GM18858 (cell line): ENCODE measurements around the gene FOXN3.
"Not testable (repeated sequence)": the region's sequence is repeated elsewhere in the genome, so short reads cannot be mapped to it uniquely, and the experiment has no call there.

Experiments
- ATAC-seq: cut with Tn5 transposase; IDR thresholded peaks from one replicate; pipeline ENCODE4 v1.9.1; 2021; ENCODE audit not compliant: unreplicated experiment

FOXN3 gene

DNA sequence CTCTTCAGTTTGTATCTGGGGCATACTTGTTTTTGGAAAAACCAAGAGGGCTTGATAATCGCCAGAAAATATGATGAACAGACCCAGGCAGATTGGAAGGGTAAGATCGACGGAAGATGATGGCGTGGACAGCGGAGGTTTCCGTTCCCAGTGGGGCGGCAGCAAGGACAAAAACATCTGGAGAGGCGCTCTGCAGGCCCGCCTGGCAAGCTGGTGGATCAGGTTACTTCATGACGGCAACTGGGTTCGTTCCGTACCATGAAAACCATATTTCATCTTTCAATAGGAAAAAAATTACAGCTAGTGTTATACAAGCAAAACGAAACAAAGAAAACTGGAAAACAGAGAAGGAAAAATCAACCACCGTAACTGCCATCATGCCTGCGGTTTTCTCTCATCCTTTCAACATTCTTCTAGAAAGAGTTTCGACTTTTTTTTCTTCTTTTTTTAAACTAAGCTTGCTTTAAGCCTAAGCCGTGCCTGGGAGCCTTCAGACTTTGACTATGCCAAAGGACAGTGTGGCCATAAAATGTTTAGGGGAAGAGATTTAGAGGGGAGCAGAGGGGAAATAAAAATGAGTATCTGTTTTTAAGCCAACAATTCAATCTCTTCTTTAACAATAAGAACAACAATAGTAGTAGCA lies 210.5 kb downstream of the FOXN3 start:
- no peak for ATAC-seq

DNA sequence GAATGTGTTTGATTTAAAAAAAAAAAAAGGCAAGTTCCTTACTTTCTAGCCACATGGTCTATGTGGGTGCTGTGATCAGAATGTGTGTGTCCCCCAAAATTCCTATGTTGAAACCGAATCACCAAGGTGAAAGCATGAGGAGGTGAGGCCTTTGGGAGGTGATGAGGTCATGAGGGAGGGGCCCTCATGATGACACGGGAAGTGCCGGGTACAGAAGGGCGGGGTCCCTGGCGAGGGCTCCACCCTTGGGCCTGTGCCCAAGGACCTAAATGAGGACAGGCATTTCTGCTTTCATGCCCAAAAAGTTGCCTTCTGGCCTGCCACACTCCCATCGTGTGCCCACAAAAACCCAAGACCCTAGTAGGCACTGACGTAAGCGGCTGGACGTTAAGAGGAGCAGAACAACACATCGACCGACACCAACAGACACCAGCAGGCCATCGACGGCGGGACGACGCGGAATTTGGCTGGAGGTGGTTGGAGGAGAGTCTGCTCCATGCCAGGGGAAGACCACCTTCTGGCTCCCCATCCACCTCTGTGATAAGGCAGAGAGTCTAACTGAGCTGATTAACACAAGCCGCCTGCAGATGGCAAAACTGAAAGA lies 211.8 kb downstream of the FOXN3 start:
- ATAC-seq = no peak

DNA sequence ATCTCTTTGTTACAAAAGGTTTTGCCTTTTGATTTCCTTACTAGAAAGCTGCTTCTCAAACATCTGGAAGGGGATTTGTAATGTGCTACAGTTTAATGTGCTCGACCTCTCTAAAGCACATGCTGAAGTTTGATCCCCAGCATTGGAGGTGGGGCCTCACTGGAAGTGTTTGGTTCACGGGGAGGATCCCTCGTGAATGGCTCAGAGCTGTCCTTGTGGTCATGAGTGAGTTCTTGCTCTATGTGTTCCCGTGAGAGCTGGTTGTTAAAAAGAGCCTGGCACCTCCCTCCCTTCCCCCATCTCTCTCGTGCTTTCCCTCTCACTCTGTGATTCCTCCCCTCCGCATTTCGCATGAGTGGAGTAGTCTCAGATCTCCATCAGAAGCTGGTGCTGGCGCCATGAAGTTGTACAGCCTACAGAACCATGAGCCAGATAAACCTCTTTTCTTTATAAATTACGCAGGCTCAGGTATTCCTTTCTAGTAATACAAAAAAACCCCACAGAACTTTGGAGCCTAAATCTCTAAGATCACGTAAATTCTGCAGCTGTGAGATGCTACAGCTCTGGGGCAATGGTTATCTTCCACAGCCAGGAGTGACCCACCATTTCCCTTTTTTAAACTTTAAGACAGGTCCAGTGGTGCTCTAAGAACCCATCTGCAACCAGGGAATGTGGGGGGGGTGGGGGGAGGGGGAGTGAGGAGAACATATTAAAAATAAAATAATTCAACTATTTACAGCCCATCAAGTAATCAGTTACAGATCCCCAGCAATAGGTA lies 214.4 kb downstream of the FOXN3 start:
- no peak for ATAC-seq

DNA sequence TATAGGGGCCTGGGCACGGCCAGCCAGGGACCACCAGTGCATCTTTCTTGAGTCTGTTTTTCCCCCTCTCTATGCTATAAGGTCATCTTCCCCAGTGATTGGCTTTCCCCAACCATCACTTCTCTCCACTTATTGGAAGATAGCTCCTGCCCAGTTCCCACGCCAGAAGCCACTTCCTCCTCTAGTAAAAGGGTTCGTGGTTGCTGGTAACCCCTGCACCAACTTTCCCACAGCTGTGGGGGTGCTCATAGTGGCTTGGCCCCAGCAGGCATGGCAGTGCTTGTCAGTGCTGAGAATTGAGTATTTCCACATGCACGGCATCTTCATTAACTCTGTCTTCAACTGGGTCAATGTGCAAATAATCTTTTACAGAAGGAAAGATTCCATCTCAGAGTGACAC lies 215.4 kb downstream of the FOXN3 start:
- ATAC-seq = no peak

DNA sequence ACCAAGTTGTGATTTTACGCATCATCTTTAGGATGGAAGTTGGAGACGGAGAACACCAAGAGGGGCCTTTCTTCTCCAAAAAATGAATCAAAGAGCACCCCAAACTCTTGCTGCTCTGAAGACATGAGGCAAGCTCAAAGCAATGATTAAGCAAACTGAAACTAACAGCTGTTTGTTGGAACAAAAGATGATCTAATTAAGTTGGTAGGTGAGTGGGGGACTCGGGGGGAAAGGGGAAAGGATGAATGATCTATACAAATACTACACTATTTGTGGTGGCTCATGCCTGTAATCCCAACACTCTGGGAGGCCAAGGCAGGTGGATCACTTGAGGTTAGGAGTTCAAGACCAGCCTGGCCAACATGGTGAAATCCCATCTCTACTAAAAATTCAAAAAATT lies 217.7 kb downstream of the FOXN3 start:
- ATAC-seq = not testable (repeated sequence)

DNA sequence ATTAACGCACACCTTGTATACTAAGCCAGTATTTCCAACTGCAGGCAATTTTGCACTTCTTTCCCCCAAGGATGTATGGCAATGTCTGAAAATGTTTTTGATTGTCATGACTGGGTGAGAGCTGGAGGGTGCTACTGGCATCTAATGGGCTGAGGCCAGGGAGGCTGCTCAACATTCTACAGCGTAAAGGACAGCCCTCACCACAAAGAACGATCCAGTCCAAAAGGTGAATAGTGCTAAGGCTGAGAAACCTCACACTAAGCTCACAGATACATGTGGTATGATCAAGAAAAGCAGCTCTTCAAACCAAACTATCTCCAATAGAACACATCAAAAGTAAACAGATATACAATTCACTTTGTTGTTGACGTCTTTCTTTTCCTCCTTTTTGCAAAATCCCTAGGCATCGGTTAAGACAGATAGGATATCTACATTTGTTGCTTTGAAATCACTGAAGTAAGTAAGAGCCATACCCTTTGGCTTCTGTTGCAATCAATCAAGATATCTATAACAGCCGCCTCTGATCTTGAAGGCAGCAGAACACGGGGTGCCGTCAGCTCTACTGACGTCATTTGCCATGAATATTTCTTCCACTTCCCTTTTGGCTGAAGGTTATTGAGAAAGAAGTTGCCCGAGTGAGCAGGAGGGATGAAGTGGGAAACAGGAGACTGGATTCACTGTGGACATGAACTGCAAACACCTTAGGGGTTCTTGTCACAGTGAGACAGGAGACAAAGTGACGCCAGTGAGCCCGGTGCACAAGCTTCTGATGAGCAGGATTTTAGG lies 218.3 kb downstream of the FOXN3 start:
- no peak for ATAC-seq

DNA sequence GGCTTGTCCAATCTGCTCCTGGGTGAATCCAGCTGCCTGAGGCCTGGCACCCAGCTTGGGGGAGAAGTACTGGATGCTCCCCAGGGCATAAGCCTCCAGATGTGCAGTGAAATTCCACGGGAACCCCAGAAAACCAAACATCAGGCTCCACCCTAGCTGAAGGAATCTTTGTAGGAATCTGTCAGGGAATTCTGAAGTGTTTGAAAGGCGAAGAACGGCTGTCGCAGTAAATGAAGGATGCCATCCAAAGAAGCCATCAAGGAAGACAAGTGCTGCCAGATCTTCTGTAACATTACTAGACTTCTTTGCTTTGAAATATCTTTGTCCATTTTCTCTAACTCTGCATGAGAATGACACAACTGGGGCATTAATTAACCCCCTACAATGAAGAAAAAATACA lies 219.4 kb downstream of the FOXN3 start:
- ATAC-seq = no peak

DNA sequence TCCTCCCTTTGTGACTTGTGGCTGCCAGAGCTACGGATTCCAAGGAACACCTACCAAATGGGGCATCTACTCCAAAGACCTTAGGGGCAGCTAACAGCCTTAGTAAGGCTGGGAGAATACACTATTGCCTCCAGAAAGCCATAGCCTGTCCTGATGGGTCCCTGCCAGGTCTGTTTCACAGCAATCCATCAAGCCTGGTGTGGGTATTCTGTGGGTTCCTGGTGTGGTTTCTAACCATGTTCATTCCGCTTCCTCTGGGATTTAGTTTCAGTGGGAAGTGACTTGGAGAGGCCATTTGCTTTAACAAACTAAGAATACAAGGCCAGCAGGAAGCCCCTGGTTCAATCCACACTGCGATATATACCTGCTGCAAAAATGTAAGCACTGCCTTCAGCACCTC lies 220.5 kb downstream of the FOXN3 start:
- ATAC-seq = no peak

DNA sequence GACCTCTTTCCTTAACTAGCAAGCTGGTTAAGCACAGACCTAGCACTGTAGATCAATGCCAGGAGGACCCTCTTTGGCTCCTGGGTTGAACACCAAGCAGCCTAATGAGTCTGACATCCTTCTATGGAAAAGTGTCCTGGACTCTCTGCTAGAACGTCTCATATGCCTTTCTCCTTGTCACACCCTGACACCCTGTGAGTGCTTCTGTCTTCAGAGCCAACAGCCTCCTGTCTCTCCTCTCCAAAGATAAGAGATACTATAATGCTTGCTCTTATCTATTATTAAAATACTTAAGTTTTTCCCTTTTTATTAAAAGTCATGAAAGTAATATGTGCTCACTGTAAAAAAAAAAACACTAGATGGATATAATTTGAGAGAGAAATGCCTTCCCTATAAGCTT lies 222.7 kb downstream of the FOXN3 start:
- no peak for ATAC-seq

DNA sequence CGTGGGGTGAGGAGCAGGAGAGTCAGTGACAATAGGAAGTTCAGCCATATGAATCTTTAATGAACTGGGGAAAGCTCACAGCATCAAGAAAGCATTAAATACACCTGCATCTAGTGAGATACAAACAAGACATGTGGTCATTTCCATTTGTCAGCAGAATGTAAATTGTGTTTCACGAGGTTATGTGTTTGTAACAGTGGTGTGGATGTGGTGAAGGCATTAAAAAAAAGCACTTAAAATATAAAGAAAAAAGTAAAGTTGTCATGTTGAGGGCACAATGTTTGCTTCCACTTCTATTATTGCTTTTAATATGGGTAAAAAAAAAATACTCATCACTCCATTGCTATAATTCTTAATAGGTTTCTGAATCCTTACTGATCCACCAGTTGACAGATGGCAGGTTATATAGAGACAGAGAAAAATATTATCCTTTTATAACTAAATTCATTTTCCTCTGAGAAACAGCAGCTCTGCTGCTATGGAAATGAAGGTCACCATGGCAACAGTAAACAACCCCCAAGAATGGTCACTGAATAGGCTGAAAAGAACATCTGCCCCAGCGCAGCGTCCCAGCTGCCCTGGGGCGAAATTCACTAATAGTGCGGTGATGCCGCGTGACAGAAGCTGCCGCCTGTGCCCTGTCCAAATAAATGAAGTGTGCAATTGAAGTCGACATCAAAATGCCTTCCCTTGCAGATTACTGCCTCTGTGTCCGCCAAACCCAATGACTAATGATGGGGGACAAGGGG lies 226.1 kb downstream of the FOXN3 start:
- ATAC-seq = no peak

DNA sequence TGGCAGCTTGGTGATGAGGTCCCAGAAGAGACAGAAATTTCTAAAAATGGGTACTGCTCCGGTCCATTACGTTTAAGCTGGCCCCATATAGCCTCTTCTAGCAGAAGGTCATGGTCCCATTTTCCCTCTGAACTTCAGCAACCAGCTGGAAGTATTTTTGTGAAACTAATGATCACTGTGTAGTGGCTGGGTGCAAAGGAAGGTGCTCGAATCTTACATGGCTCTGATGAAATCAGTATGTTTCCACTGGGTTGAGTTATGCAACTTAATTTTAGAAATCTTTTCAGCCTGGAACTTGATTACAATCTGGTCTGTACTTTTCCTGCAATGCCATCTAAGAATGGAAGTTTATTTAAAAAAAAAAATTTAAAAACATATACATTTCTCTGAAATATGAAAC lies 228.5 kb downstream of the FOXN3 start:
- no peak for ATAC-seq

DNA sequence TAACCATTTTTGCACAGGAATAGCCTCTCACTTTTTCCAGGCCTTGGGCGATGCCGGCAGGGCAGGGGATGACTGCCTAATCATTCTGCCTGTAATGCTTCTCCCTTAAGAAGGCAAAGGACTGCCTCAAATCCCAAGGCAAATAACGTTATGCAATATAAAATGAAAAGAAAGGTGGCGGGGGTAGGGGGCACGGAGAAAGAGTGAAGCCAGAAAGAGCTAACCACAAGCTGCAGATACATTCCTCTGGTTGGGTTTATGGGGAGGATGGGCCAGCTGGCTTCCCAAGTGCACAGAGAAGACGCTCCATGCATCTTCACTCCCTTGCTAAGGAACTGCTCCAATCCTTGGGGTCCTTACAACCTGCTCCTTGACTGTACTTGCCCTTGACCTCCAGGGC lies 229.5 kb downstream of the FOXN3 start:
- ATAC-seq = no peak

DNA sequence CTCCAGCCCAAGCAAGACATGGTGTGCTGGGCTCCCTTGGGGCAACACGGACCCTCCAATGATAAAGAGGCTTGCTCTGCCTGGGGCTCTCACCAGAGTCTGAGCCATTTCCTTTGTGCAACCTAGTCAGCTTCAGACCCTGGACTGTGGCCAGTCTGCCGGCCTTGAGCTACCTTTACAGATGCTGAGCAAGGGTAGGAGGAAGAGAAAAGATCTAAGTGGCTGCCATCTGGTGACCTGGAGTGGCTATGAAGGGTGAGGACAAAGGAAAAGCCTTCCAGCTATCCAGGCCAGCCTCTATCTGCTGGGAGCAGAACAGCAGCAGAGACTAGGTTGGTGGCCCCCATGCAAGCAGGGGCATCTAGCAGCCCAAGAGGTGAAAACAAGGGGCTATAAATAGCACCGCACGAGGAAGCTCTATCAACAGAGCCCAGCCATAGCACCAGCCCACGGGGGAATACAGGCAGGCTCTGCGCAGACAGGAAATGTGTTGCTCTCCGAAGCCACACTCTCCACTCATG lies 230.1 kb downstream of the FOXN3 start:
- ATAC-seq = peak; percentile 42

DNA sequence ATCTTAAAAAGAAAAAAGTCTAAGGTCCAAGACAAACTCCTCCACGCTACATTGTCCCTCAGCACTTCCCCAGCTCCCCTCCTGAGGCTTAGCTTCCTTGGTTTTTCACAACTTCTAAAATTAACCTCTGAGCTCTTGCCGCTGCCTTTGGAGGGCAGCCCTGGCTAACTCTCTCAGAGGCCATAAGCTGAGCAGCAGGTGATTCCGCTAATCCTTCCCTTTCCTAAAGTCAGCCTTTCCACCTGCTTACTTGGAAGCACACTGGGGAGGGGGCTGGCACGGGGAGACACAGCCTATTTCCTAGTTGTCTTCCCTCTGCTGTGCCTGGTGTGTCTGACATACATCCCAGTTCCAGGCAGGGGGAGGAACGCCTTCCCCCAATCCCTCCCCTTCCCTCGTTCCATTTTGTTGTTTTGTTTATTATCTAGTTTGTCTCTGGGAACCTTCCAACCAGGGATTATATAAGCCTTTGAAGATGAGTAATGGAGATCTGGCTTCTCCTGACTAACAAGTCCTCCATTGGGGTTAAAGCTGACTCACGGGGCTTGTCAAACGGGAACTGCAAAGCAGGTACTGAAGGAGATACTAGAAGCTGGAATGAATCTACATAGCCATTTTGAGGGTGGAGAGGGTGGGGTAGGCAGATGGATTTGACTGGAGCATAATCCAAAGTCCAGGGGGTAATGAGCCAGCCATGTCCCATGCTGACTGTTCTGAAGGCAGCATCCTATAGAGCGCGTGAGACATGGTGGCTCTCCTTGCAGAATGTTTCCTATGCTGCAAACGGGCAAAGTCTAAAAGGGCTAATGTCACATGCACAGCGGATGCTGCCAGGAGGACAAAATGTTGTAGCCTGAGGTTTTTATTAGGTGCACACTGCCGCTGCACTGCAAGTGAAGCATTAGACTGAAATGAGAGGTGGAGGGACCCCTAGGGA lies 230.8 kb downstream of the FOXN3 start:
- peak; percentile 20 for ATAC-seq

DNA sequence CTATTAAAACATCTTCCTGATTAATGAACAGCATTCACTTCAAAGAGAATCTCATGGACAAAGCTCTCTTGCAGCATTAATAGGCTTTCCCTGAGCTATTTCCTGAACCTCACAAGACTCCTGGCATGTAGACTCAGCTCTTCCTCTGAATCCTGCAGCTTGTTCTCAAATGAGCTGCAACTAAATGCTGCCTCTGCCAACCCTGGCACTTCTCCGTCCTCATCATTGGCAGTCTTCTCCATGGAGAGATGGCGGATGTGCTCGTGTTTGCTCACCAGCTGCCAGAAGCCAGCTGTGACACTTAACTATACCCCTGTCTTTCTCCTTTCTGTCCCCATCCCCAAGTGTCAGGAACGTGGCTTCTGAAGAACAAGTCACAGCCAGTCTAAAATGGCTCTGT lies 232.1 kb downstream of the FOXN3 start:
- no peak for ATAC-seq

DNA sequence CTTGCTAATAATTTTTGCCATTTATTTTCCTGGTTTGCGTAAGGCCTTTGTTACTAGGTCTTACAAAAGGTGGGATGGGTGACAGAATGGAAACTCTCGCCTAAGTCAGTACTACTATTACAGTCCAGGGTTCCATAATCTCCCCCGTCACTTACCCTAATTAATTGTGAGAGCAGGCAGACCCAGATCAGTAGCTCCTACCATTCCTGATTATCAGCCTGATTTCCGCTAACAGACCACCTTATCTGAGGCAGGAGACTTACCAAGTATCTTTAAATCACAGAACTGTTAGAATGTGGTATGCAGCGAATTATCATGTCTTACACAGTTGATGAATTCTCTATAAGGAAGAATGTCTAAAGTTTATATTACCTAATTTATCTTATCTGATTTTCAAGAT lies 234.7 kb downstream of the FOXN3 start:
- ATAC-seq = no peak

DNA sequence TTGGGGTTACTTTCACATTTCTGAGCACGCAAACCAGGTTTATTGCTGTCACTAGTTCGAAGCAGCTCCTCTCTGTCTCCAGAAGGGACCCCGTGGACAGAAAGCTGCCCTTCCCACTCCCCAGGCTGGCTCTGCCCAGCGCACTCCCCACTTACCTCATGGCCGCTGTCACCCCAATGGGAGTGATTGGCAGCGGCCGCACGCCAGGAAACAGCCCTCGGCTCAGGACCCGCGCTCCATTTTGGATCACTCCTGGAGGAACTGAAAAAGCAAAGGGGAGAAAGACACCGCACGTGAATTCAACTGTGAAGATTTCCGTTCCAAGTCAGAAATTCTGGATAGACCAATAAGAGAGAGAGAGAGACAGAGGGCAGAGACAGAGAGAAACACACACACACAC lies 236.5 kb downstream of the FOXN3 start:
- ATAC-seq = no peak

DNA sequence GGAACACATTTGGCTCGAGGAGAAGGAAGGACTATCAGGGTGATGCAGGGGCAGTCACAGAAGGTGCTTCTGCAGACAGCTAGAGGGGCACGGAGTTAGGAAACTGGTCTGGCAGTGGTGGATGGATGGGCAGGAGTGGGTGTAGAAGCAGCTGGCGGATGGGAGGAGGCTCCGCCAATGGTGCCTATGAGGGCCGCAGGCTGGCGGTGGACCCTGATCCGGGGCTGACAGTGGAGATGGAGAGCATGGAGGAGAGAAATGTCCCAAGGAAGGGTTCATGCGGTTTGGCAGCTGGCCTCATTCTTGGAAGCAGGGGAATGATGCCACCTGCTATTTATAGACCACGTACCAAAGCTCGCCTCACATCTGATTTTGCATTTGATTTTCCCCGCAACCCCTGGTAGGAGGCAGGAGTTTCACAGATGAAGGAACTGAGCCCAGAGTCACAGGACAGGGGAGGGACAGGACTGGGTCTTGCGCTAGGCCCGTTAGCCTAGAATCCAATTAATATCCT lies 237.1 kb downstream of the FOXN3 start:
- ATAC-seq = no peak

DNA sequence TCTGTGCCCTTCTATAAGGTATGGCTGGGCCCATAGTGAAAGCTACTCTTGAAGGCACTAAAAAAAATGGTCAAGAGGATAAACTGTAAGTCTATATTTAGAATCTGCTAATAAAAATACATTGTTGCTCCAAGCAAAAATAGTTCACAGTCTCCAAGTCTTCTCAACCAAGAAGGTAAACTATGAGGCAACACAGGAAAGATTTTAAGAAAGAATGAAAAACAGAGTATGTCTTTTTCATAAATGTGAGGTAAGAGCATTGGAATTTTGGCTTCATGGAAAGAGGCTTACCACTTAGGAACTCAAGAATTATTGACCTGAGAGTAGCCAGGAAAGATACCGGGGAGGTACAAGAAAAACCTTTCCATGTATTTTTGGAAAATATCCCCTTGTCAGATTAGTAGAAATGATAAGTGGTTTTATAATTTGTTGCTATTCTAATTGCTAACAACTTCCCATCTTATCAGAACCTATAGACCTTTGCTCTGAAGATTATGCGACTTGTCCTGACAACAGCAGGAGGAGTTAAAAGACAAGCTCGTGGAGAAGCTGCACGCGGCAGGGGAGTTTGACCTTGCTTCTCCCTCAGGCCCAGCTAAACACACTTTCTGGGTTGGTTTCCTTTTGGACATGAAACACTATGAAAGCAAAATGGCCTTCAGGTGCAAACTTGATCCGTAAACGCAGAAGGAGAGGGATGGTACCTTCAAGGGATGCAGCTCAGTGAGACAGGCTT lies 238.1 kb downstream of the FOXN3 start:
- no peak for ATAC-seq
